ENCODE results near the gene CNIH1. TPM values are rescaled to one million over a fixed set of nuclear protein-coding genes. Genes with fewer than 3 reads are reported as not detected.
A peak's percentile ranks its signal among the peaks of the same experiment; 100 is the strongest.
"Not testable (repeated sequence)": the region's sequence is repeated elsewhere in the genome, so short reads cannot be mapped to it uniquely, and the experiment has no call there.

CNIH1 gene
- total RNA-seq, 1 experiment from 2014 or later, result 157 TPM

DNA sequence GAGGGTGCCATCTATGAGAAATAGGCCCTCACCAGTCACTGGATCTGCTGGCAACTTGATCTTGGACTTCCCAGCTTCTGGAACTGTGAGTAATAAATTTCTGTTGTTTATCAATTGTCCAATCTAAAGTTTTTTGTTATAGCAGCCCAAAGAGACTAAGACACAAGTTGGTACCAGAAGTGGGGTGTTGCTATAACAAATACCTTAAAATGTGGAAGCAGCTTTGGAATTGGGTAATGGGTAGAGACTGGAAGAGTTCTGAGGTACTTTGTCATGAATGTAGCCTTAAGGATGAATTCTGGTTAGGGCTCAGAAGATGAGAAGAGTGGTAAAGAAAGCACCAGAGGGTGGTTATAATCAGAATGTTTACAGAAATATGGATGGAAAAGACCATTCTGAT, 26.1 kb upstream of the CNIH1 start:
- DNase-seq (ENCODE audit: low read depth), result no peak

DNA sequence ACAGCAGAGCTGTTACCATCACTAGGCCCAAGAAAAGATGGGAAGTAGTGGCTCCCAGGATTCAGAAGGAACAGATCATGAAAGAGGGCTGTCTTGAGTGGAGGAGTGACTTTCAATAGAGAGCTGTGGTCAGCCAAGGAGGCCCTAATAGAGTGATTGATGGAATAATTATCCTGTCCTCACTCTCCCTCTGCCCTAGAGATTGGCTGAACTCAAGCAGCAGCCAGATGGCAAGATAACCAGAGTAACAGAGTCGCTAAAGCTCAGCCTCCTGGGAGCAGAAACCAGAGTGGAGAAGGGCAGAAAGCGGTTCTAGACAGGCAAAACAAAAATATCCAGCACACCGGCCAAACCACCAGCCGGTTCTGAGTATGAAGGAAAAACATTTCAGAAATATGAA, 24.5 kb upstream of the CNIH1 start:
- no peak for DNase-seq (ENCODE audit: low read depth)

DNA sequence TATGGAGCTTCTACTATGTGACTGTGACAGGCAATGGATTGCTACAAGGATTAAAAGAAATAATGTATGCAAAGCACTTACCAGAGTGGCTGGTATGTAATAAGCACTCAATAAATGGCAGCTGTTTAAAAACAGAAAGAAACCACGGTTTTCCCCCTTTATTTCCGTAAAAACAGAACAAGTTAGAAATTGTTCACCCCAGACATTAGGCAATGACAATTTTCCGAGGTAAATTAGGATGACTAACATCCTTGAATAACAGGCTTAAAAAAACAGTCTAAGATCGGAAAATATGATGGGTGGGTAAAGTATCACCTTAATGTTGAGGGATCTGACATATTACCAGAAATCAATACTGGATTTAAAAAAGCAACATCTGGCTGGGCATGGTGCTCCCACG, 20.9 kb upstream of the CNIH1 start:
- no peak for DNase-seq (ENCODE audit: low read depth)

DNA sequence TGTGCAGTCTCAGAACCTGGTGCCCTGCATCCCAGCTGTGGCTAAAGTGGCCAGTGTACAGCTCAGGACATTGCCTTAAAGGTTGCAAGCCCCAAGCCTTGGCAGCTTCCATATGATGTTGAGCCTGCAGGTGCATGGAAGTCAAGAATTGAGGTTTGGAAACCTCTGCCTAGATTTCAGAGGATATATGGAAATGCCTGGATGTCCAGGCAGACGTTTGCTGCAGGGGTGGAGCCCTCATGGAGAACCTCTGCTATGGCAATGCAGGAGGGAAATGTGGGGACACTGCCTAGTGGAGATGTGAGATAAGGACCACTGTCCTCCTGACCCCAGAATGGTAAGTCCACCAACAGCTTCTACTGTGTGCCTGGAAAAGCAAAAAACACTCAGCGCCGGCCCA, 17.9 kb upstream of the CNIH1 start:
- no peak for DNase-seq (ENCODE audit: low read depth)

DNA sequence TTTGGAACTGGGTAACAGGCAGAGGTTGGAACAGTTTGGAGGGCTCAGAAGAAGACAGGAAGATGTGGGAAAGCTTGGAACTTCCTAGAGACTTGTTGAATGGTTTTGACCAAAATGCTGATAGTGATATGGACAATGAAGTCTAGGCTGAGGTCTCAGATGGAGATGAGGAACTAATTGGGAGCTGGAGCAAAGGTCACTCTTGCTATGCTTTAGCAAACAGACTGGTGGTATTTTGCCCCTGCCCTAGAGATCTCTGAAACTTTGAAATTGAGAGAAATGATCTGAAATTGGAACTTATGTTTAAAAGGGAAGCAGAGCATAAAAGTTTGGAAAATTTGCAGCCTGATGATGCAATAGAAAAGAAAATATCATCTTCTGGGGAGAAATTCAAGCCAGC, 17.4 kb upstream of the CNIH1 start:
- not testable (repeated sequence) for DNase-seq (ENCODE audit: low read depth)

DNA sequence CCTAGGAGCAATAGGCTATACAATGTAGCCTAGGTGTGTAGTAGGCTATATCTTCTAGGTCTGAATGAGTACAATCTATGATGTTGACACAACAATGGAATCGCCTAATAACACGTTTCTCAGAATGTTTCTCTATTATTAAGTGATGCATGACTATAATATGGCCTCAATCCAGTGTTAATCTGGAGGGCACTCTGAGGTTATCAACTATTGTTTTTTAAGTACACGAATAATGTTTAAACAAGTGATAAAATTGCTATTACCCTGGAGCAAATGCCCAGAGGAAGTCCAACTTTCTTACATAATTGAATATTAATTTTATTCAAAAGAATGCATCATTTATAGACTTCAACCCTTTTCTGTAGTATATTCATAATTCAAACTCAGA, 16.4 kb upstream of the CNIH1 start:
- DNase-seq (ENCODE audit: low read depth), result no peak

DNA sequence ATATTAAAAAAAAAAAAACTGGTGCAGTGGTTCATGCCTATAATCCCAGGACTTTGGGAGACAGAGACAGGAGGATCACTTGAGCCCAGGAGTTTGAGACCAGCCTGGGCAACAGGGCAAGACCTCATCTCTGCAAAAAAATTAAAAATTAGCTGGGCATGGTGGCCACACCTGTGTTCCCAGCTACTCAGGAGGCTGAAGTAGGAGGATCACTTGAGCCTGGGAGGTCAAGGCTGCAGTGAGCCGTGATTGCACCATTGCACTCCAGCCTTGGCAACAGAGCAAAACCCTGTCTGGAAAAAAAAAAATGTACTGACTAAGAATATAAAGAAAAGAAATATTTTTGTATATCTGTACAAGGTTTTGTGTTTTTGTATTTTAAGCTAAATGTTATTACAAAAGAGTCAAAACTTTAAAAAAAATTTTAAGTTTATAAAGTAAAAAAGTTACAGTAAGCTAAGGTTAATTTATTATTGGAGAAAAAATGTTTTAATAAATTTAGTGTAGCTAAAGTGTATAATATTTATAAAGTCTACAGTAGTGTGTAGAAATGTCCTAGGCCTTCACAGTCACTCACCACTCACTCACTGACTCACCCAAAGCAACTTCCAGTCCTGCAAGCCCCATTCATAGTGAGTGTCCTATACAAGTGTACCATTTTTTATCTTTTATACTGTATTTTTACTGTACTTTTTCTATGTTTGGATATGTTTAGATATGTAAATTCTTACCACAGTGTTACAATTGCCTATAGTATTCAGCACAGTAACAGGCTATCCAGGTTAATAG, 15.8 kb upstream of the CNIH1 start:
- not testable (repeated sequence) for DNase-seq (ENCODE audit: low read depth)

DNA sequence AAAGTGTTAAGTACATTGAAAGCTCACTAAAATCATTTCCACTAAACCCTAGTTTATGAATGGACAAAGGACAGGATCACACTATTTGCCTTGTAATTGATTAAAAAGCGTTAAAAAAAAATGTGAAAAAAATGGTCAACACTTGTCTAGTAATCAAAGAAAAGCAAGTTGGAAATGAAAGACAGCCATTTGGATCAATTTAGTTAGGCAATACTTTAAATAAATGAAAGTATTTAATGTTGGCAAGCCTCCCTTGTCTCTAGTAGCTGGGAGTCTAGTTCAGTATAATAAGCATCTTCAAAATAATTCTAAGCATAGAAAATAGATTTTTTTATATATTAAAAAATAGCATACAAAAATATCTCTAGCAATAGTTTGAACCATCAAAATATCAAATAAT, 14.2 kb upstream of the CNIH1 start:
- DNase-seq (ENCODE audit: low read depth), result no peak

DNA sequence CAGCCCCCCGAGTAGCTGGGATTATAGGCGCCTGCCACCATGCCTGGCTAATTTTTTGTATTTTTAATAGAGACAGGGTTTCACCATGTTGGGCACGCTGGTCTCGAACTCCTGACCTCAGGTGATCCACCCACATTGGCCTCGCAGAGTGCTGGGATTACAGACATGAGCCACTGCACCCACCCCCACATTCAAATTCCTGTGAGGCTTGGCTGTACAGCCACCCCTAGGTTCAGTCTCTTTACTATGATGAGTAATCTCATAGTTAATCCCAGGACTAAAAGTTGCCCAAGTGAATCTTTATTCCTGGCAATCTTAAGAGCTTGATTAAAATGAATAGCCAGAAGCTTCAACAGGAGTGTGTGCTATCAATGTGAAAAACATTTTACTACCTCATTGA, 12.8 kb upstream of the CNIH1 start:
- not testable (repeated sequence) for DNase-seq (ENCODE audit: low read depth)

DNA sequence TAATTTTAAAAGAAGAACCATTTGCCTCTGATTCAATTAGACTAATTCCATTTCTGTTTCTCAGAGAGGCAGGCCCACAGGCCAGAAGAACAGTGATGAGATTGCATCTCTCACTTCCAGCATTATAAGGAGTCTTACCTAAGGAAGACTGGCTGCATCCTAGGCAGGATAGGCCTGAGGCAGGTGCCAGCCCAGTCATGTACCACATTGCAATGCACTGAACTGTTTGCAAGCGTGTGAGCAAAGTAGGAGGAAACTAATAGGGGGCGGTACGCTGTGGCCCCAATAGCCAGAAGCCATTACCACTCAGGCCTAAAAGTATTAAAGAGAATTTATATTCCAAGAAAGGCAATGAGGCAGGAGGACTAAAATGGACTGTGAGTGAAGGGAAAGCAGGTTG, 12.1 kb upstream of the CNIH1 start:
- DNase-seq (ENCODE audit: low read depth), result no peak

DNA sequence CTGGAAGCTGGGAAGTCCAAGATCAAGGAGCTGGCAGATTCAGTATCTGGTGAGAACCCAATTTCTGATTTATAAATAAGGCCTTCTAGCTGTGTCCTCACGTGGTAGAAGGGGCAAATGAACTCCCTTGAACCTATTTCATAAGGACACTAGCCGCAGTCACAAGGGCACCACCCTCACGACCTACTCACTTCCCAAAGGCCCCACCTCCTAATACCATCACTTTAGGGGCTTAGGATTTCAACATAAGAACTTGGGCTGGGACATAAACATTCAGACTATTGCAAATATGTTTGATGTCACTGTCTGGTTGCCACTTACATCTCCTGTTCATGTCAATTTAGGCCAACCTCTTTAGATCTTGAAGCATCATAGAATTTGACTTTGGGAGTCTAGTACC, 10.8 kb upstream of the CNIH1 start:
- no peak for DNase-seq (ENCODE audit: low read depth)

DNA sequence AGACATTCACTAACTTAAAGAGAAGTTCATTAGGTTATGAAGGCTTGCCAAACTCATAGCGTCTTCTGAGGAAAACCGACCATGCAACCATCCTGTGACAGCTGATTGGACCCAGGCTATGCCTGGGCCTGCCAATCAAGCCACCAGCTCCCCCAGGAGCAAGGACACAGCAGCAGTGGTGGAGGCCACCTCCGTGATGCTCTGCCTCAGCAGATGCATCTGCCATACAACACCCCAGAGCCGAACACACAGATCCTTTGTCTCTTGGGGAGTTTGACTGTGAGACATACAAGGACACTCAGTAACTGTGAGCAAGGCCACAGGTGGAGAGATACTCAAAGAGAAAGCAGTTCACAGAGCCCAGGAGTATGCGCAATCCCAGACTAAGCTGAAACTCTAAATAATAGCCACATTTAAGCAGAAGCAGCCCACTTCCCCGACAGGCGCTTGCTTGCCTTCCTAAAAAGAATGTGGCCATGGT, 10.0 kb upstream of the CNIH1 start:
- DNase-seq (ENCODE audit: low read depth), result no peak

DNA sequence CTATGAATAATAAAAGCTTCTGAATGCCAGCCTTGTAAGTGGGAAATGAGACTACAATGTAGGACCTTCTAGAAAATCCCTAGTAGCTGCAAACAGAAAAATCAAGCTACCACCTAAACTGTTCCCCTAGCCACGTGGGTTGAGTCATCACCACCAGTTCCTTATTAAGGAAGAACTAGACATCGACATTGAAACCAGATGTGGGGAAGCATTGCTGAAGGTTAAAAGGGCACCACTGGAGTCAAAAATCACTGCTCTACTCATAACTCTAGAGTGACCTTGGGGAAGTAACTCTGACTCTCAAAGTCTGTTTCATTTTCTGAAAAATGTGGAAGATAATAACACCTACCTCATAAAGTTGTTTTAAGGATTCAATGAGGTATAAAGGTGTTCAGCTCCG, 9.4 kb upstream of the CNIH1 start:
- DNase-seq (ENCODE audit: low read depth), result peak; percentile 81

DNA sequence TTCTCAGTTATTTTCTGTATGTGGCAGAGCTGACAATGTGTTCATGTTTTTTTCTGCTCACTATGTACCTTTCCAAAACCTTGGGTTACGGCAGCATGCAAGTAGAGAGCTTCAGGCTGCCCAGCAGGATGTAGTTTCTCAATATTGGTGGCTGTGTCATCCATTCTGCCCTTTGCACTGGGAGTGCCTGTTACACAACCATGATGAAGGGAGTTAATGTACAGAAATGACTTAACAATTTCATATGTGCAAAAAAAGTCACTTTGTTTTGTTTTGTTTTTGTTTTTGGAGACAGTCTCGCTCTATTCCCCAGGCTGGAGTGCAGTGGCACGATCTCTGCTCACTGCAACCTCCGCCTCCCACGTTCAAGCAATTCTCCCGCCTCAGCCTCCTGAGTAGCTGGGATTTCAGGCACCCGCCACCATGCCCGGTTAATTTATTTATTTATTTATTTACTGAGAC, 6.1 kb upstream of the CNIH1 start:
- no peak for DNase-seq (ENCODE audit: low read depth)

DNA sequence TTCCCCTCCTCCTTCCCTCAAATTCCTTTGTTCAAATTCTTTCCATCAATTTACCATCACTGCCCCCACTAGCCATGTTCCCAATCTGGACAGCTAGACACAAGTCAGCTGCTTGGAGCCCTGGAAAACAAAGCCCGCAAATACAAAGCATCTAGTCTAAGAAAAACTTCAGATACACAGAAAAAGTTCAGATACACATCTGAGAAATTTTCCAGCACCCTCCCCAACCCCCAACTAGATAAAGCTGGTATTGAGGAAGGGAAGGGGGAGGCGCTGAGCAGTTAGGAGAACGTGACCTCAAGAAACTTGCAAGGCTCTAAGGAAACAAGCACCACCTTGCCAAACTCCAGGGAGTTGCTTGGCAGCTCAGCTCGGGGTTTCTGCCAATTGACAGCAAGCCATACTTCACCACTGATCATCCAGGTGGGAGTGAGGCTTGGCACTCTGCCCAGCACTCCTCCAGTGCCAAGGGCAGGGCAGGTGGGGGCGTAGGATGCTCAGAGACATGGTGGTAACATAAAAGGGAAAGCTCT, 5.1 kb upstream of the CNIH1 start:
- DNase-seq (ENCODE audit: low read depth), result no peak

DNA sequence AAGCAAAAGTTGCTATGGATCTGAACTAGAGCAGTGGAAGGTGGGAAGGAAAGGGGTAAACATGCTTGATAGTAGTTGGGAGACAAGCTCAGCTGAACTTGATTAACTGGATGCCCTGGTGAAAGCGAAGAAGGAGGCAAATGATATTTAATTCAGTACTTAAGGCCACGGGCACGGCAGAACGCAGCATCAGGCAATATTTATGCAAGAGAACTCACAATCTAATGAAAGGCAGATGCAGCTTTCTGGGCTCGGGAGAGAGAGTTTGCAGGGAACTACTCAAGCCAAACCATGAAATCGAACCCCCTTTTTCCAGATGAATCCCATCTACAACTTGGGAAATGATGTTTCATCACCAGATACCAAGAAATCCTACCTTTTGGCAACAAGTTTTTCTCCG, 3.5 kb upstream of the CNIH1 start:
- DNase-seq (ENCODE audit: low read depth), result no peak

DNA sequence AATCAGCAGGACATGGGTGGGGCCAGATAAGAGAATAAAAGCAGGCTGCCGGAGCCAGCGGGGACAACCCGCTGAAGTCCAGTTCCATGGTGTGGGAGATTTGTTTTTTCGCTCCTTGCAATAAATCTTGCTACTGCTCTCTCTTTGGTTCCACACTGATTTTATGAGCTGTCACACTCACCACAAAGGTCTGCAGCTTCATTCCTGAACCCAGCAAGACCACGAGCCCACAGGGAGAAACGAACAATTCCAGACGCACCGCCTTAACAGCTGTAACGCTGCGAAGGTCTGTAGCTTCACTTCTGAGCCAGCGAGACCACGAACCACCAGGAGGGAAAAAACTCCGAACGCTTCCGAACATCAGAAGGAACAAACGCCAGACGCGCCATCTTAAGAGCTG, 2.8 kb upstream of the CNIH1 start:
- DNase-seq (ENCODE audit: low read depth), result no peak

DNA sequence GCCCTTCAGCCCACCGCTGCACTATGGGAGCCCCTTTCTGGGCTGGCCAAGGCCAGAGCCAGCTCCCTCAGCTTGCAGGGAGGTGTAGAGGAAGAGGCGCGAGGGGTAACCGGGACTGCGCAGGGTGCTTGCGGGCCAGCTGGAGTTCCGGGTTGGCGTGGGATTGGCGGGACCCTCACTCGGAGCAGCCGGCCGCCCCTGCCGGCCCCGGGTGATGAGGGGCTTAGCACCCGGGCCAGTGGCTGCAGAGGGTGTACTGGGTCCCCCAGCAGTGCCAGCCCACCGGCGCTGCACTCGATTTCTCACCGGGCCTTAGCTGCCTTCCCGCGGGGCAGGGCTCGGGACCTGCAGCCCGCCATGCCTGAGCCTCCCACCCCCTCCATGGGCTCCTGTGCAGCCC, 1.8 kb upstream of the CNIH1 start:
- DNase-seq (ENCODE audit: low read depth), result not testable (repeated sequence)

DNA sequence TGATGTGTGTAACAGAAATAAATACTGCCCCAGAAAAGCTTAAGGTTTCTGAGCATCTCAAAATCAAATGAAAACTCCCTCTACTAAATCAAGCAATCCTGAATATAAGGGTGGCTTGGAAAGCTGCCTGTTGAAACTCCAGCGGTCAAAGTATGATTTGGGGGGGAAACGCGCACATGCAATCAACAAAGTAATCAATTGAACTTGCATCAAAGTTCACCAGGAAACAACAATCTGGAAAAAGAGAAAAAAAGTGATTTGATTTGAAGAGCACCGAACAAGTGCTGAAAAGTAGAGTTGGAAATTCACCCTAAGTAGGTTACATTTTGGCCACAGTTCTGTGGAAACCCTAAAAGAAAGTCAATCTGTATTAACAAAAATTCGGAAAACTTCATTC, 700 bp downstream of the CNIH1 start:
- no peak for DNase-seq (ENCODE audit: low read depth)

DNA sequence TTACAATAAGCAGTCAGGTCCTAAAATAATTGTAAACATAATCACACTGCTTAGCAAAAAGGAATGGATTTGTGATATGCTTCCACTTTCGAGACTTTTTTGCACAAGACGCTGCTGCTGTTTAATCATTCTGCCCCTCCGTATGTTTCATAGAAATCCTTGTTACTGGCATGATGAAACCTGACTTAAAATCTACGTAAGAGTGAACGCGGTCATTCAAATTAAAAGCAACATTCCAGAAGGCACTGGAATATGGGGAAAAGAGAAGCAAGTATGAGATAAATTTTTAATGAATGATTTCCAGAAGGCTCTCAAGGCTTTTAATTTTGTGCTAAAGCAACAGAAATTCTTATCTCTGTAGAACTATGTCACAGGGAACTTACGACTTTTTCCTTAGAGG, 1.1 kb downstream of the CNIH1 start:
- no peak for DNase-seq (ENCODE audit: low read depth)

DNA sequence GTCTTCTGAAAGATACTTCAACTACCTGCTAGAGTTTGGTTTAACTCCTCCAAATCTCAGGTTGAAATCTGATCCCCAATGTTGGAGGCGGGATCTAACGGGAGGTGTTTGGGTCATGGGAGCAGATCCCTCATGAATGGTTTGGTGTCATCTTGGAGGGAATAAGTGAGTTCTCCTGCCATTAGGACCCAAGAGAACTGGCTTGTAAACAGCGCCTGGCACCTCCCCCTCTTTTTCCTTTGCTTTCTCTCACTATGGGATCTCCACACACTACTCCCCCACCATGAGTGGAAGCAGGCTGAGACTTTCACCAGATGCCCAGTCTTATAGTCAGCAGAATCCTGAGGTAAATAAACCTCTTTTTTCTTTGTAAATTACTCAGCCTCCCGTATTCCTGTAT, 2.5 kb downstream of the CNIH1 start:
- no peak for DNase-seq (ENCODE audit: low read depth)

DNA sequence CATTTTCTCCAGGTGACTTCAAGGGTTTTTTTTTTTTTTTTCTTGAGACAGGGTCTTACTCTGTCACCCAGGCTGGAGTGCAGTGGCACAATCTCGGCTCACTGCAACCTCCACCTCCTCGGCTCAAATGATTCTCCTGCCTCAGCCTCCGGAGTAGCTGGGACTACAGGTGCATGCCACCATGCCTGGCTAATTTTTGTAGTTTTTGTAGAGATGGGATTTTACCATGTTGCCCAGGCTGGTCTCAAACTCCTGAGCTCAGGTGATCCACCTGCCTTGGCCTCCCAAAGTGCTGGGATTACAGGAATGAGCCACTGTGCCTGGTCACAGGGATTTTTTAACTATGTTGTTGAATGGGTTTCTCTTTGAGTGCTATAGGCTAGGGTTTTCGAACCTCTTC, 3.2 kb downstream of the CNIH1 start:
- DNase-seq (ENCODE audit: low read depth), result not testable (repeated sequence)

DNA sequence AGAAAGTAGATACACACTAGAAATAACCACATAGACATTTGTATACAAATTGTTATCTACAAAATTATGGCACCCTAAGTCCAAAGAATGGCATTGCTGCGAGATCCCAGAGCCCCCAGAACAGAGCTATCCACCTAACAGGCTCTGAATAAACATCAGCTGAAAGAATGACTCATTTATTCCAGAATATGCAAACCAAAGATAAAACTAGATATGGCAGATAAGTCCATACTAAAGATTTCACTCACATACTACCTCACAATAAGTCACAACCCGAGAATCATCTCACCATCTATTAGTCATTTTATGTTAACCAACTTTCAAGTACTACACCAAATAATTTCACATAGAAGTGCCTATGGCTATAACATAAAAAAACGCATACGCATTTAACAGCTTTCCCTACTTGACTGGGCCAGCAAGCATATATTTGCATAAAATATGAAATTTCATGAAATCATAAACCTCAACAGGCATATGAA, 5.6 kb downstream of the CNIH1 start:
- DNase-seq (ENCODE audit: low read depth), result peak; percentile 65

DNA sequence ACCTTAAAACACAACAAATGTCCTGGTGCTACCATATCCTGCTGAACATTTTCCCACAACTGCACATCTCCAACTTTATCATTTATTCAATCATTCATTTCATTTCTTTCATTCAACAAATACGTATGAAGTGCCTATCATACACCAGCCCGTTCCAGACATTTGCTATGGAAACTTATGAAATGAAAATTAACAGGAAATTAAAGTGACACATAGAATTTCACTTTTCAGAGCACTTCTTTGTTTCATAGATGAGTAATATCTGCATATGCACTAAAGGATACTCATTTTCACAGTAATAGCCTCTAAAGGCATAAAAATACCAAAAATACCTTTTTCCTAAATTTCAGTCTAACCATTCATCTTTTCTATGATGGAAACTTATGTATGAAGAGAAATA, 12.6 kb downstream of the CNIH1 start:
- DNase-seq (ENCODE audit: low read depth), result no peak

Measured in RPMI7951 (cell line).